ENCODE results near the gene DYNAP. TPM values are rescaled to one million over a fixed set of nuclear protein-coding genes. Genes with fewer than 3 reads are reported as not detected.
A peak's percentile ranks its signal among the peaks of the same experiment; 100 is the strongest.

The DYNAP gene
- total RNA-seq, 4 donors from 2014 or later: not detected

DNA sequence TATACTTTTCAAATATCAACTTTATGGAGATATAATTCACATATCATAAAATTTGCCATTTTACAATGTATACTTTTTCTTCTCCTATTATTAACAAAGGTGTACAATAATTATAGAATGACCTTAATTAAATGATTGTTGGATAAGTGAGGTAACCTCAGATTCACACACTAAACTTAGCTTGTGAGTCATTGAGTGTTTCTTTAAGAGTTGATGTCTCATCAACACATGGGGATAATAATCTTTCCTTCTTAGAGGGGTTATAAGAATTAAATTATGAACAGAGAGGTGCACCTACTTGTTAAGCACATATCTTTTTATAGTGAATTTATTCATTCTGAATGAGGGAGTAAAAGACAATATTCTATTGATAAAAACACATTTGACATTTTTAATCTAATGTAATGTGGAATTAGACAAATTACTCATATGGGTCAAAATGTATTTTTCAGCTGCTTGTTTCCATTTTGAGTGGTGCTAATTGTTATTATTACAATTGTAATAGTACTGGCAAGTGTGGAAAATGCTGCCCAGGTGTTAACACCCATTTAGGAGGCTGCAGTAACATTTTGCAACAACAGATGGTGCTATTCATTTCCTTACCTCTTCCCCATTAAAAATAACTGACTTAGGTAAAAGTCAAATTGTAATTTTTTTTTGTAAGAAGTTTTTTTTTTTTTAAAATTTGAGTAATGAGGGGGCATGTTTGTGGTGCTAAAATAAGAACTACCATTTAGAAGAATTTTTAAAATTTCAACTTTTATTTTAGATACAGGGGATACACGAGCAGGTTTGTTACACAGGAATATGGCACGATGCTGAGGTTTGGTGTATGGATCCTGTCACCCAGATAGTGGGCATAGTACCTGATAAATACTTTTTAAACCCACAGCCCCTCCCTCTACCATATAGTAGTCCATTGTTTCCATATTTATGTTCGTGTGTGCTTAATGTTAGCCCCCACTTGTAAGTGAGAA lies 32.1 kb upstream of the DYNAP start:
- intact Hi-C loops (cut with DNase I): no loop called here
- WGBS: 91% methylated on average over 3 of the region's 3 CpGs
- Histone ChIP-seq H3K4me1 (no peaks in the 10 kb centered on the region), H3K4me3 (no peak overlapping the region), H3K36me3 (no peaks in the 10 kb centered on the region), H3K9me3 (no peaks in the 10 kb centered on the region), H3K27ac (replicated peaks in 1 of 4) (no peak overlapping the region), H3K27me3 (no peaks in the 10 kb centered on the region)
- no peak for DNase-seq (ENCODE audit: extremely low spot score)
- TF ChIP-seq CTCF (IDR thresholded peaks at IDR 0.05) (peak in 2 of 3 experiments; percentile 36 to 56), POLR2AphosphoS5 (IDR thresholded peaks at IDR 0.05) (no peak)

DNA sequence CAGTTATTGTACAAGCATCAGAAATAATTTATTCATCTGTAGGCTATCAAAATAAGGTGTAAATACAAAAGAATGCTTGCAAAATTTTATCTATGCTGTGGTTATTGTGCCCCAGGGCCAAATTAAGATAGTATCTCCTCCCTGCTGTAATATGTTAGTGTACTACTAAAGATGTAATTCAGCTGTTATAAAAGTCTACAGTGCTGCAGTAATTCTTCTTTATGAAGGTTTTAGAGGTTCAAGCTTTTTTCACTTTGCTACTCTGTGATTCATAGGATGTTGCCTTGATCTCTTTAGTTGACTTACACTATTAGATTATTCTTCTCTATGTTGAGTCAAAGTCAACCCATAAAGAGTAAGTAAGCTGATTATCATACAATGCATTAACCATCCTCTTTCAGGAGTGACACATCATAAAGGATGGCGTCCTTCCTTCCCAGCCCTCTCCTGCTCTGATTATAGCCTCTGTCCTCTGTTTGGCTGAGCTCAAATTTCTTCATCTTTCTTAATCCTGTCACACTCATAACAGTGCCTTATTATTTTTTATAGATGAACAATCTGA lies 29.3 kb upstream of the DYNAP start:
- intact Hi-C loops (cut with DNase I): loop anchor here (5.0 kb wide), 1 partner anchor 421 kb away; no protein-coding TSS in a partner anchor
- TF ChIP-seq POLR2A (IDR thresholded peaks at IDR 0.05; ENCODE audit: low read depth) (no peak), CTCF (IDR thresholded peaks at IDR 0.05) (no peak), EP300 (IDR thresholded peaks at IDR 0.05) (no peak), POLR2AphosphoS5 (IDR thresholded peaks at IDR 0.05) (no peak)
- no peak overlapping the region for H3K4me3 ChIP-seq
- no peak overlapping the region for H3K27ac ChIP-seq (replicated peaks in 1 of 4)
- no peak for DNase-seq (ENCODE audit: extremely low spot score)
- 65% methylated on average over 1 of the region's 1 CpG for WGBS
- no peaks in the 10 kb centered on the region for H3K9me3 ChIP-seq
- H3K27me3 ChIP-seq: no peaks in the 10 kb centered on the region
- no peaks in the 10 kb centered on the region for H3K36me3 ChIP-seq
- H3K4me1 ChIP-seq: no peaks in the 10 kb centered on the region

DNA sequence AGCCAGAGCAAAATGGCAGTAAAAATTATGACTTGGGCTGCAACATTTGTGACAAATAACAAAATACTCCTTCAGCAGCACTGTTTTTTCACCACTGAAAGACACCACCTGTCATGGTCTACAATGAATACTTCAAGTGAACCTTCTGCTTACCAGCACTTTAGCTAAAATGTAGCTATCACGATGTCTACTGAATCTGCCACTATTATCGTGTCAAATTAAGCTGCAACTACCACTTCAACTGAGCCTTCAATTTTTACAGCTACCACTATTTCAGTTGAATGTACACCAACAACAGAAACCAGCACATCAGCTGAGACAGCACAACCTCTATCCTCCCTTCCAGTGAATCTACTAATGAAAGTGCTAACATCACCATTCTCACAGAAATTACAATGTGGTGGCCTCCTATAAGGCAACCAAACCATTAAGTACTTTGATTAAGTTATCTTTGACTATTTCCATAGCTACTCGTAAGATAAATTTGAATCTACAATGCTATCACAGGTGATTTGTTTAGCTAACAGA lies 10.8 kb upstream of the DYNAP start:
- Histone ChIP-seq H3K9me3 (no peaks in the 10 kb centered on the region), H3K4me1 (no peaks in the 10 kb centered on the region), H3K36me3 (no peaks in the 10 kb centered on the region), H3K27ac (replicated peaks in 1 of 4) (no peak overlapping the region), H3K27me3 (no peaks in the 10 kb centered on the region), H3K4me3 (no peak overlapping the region)
- DNase-seq (ENCODE audit: extremely low spot score): no peak
- WGBS: 74% methylated on average over 3 of the region's 3 CpGs
- intact Hi-C loops (cut with DNase I): no loop called here
- TF ChIP-seq EP300 (IDR thresholded peaks at IDR 0.05) (no peak), CTCF (IDR thresholded peaks at IDR 0.05) (no peak), POLR2AphosphoS5 (IDR thresholded peaks at IDR 0.05) (no peak), POLR2A (IDR thresholded peaks at IDR 0.05; ENCODE audit: low read depth) (no peak)

DNA sequence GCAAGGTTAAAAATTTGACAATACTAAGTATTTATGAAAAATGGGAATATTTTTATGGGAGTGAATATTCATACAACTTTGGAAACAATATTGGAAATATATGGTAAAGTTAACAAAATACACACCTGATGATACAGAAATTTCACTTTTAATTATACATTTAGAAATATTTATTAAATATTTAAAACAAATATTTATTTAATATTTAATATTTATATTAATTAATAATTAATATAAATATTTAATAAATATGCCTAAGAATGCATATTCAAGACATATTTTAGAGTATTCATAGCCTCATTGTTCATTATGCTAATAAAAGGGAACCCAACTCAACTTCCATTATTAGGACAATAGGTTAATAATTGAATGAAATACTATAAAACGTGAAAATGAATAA lies 7.0 kb upstream of the DYNAP start:
- no peak overlapping the region for H3K4me3 ChIP-seq
- H3K27me3 ChIP-seq: no peaks in the 10 kb centered on the region
- TF ChIP-seq POLR2AphosphoS5 (IDR thresholded peaks at IDR 0.05): no peak
- TF ChIP-seq POLR2A (IDR thresholded peaks at IDR 0.05; ENCODE audit: low read depth): no peak
- no peak for TF ChIP-seq EP300 (IDR thresholded peaks at IDR 0.05)
- TF ChIP-seq CTCF (IDR thresholded peaks at IDR 0.05): no peak
- H3K4me1 ChIP-seq: no peaks in the 10 kb centered on the region
- no peak overlapping the region for H3K27ac ChIP-seq (replicated peaks in 1 of 4)
- 68% methylated on average over 1 of the region's 1 CpG for WGBS
- H3K36me3 ChIP-seq: no peaks in the 10 kb centered on the region
- no peak for DNase-seq (ENCODE audit: extremely low spot score)
- H3K9me3 ChIP-seq: no peaks in the 10 kb centered on the region
- intact Hi-C loops (cut with DNase I): no loop called here
